Measurements from ENCODE around the gene SRMS.

The SRMS gene

DNA sequence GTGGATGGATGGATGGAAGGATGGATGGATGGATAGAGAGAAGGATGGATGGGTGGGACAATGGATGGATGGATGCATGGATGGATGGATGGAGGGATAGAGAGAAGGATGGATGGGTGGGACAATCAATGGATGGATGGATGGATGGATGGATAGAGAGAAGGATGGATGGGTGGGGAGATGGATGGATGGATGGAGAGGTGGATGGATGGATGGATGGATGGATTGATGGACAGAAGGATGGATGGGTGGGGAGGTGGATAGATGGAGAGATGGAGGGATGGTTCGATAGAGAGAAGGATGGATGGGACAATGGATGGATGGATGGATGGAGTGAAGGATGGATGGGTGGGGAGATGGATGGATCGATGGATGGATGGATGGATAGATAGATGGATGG, 55.0 kb downstream of the SRMS start:
- Histone ChIP-seq H3K36me3 (no peaks in the 10 kb centered on the region), H3K27ac (no peak overlapping the region), H3K9me3 (no peaks in the 10 kb centered on the region), H3K27me3 (peaks cover 81% of the 10 kb centered on the region), H3K4me1 (ENCODE audit: control insufficient read depth in 1 of 2, insufficient read depth in 1 of 2, low read depth in 1 of 2, low read length in 1 of 2) (peaks cover 4 to 7% of the 10 kb centered on the region in 2 experiments), H3K4me3 (ENCODE audit: low read depth in 1 of 2, low read length in 1 of 2) (no peak overlapping the region)
- TF ChIP-seq, protein P1, sequence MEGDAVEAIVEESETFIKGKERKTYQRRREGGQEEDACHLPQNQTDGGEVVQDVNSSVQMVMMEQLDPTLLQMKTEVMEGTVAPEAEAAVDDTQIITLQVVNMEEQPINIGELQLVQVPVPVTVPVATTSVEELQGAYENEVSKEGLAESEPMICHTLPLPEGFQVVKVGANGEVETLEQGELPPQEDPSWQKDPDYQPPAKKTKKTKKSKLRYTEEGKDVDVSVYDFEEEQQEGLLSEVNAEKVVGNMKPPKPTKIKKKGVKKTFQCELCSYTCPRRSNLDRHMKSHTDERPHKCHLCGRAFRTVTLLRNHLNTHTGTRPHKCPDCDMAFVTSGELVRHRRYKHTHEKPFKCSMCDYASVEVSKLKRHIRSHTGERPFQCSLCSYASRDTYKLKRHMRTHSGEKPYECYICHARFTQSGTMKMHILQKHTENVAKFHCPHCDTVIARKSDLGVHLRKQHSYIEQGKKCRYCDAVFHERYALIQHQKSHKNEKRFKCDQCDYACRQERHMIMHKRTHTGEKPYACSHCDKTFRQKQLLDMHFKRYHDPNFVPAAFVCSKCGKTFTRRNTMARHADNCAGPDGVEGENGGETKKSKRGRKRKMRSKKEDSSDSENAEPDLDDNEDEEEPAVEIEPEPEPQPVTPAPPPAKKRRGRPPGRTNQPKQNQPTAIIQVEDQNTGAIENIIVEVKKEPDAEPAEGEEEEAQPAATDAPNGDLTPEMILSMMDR (IDR thresholded peaks at IDR 0.05) = no peak

DNA sequence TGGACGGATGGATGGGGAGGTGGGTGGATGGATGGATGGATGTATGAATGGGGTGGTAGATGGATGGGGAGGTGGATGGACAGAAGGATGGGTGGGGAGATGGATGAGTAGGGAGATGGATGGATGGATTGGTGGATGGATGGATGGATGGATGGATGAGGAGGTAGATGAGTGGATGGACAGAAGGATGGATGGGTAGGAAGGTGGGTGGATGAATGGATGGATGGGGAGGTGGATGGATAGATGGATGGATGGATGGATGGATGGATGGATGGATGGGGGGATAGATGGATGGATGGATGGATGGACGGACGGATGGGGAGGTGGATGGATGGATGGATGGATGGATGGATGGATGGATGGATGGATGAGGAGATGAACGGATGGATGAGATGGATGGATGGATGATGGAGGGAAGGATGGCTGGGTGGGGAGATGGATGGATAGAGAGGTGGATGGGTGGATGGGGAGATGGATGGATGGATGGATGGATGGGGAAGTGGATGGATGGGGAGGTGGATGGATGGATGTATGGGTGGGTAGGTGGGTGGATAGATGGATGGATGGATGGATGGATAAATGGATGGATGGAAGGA, 55.8 kb downstream of the SRMS start:
- Histone ChIP-seq H3K36me3 (no peaks in the 10 kb centered on the region), H3K27me3 (peaks cover 81% of the 10 kb centered on the region), H3K4me1 (ENCODE audit: control insufficient read depth in 1 of 2, insufficient read depth in 1 of 2, low read depth in 1 of 2, low read length in 1 of 2) (peaks cover 4 to 7% of the 10 kb centered on the region in 2 experiments), H3K9me3 (no peaks in the 10 kb centered on the region), H3K27ac (no peak overlapping the region), H3K4me3 (ENCODE audit: low read depth in 1 of 2, low read length in 1 of 2) (no peak overlapping the region)
- TF ChIP-seq, protein P1 (IDR thresholded peaks at IDR 0.05) = no peak

DNA sequence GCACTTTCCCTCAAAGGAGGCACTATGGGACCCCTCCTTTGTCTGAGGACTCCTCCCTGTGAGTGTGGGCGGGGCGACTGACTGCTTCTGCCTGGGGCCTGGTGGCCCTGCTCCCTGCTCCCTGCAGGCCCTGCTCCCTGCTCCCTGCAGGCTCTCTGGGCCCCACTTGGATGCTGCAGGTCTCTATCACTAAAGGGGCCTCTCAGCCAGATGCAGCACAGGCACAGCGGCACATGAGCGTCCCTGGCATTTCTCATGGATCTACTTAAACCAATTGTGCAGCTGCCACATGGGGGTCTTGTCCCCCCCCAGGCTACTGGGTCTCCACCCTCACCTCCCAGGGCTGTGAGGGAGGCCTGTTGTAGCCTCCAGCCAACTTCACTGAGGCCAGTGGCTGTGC, 56.5 kb downstream of the SRMS start:
- peaks cover 74% of the 10 kb centered on the region for H3K27me3 ChIP-seq
- H3K27ac ChIP-seq = no peak overlapping the region
- H3K36me3 ChIP-seq = no peaks in the 10 kb centered on the region
- H3K4me3 ChIP-seq (ENCODE audit: low read depth in 1 of 2, low read length in 1 of 2) = no peak overlapping the region
- TF ChIP-seq, protein P1 (IDR thresholded peaks at IDR 0.05) = no peak
- H3K9me3 ChIP-seq = no peaks in the 10 kb centered on the region
- peaks cover 0 to 2% of the 10 kb centered on the region in 2 experiments for H3K4me1 ChIP-seq (ENCODE audit: control insufficient read depth in 1 of 2, insufficient read depth in 1 of 2, low read depth in 1 of 2, low read length in 1 of 2)
